Esophagus muscularis mucosa (tissue), 4 donors: ENCODE results near the gene RGS1. TPM values are rescaled to one million over a fixed set of nuclear protein-coding genes. Genes with fewer than 3 reads are reported as not detected.
A peak's percentile ranks its signal among the peaks of the same experiment; 100 is the strongest.
"Not testable (repeated sequence)": the region's sequence is repeated elsewhere in the genome, so short reads cannot be mapped to it uniquely, and the experiment has no call there.

Experiments
- DNase-seq: peaks from one replicate; pipeline ENCODE4 v3.0.0-alpha.2; 2017; ENCODE audit errors: extremely low spot score
- H3K27ac ChIP-seq, 4 donors: fragments of 200-600 bp; sonication (generic); replicated peaks in 1 of 4; 1 replicate in 3 of 4; 2 replicates in 1 of 4; pipeline ENCODE4 v1.5.1; 2016 to 2019; ENCODE audit warnings: mild to moderate bottlenecking in 1 of 4
- H3K27me3 ChIP-seq, 4 donors: fragments of 200-600 bp; sonication (generic); one replicate each; pipeline versions ENCODE4 v1.5.1 to v1.6.0; 2016 to 2019
- H3K36me3 ChIP-seq, 4 donors: fragments of 200-600 bp; sonication (generic); one replicate each; pipeline ENCODE4 v1.5.1; 2016 to 2019
- H3K4me1 ChIP-seq, 4 donors: fragments of 200-600 bp; sonication (generic); one replicate each; pipeline ENCODE4 v1.5.1; 2016 to 2019
- H3K4me3 ChIP-seq, 4 donors: fragments of 200-600 bp; sonication (generic); 1 replicate in 2 of 4; 2 replicates in 2 of 4; pipeline ENCODE4 v1.5.1; 2016 to 2019; ENCODE audit warnings: mild to moderate bottlenecking in 4 of 4, moderate library complexity in 1 of 4
- H3K9me3 ChIP-seq, 4 donors: fragments of 200-600 bp; sonication (generic); 1 replicate in 3 of 4; 2 replicates in 1 of 4; pipeline ENCODE4 v1.5.1; 2016 to 2019
- CTCF ChIP-seq, 3 experiments: fragments of 200-600 bp in 2 of 3; fragments of 450-650 bp in 1 of 3; sonication (generic) in 2 of 3; IDR thresholded peaks; one replicate each; pipeline ENCODE4 v1.5.1; 2017 to 2019; ENCODE audit warnings: antibody characterized with exemption in 3 of 3, mild to moderate bottlenecking in 2 of 3, moderate library complexity in 1 of 3
- EP300 ChIP-seq: sonication (generic); formaldehyde crosslinking; IDR thresholded peaks from one replicate; pipeline ENCODE4 v1.6.1; 2017; ENCODE audit warnings: antibody characterized with exemption
- POLR2A ChIP-seq: fragments of 450-650 bp; IDR thresholded peaks from one replicate; pipeline ENCODE4 v1.6.1; 2017; ENCODE audit warnings: antibody characterized with exemption, moderate library complexity, mild to moderate bottlenecking, low read depth
- POLR2AphosphoS5 ChIP-seq, 2 donors: sonication (generic); formaldehyde crosslinking; IDR thresholded peaks; one replicate each; pipeline ENCODE4 v1.6.1; 2017; ENCODE audit warnings: antibody characterized with exemption in 2 of 2
- WGBS: methylation state at CpG from one replicate; pipeline ENCODE4 v1.1.5; 2018; 5-methylcytosine and 5-hydroxymethylcytosine counted together
- intact Hi-C: fragments of 100-400 bp; cut with DNase I; formaldehyde crosslinking; loops from one replicate; pipeline ENCODE4 v1.15.1; 2023
- total RNA-seq, 4 donors: library from RNA; depleted of rRNA; stranded (reverse); fragments of >200 nt; gene quantifications; one replicate each; pipeline versions ENCODE4 v1.1.0 to v1.2.1, GENCODE V29; 2016

Gene RGS1
- total RNA-seq, 4 donors from 2014 or later: 6.1 to 27.7 (median 12.5) TPM

GRCh38 chr1:192529811-192530210 lies 45.8 kb upstream of the RGS1 start:
- TF ChIP-seq POLR2A (no peak), CTCF (IDR thresholded peaks at IDR 0.05) (no peak), POLR2AphosphoS5 (IDR thresholded peaks at IDR 0.05) (no peak), EP300 (no peak)
- peaks cover 0 to 67% (median 37%) of the 10 kb centered on the region in 4 donors for H3K4me1 ChIP-seq
- peak overlapping the region; percentile 74 to 83 (median 78) for H3K27ac ChIP-seq
- H3K4me3 ChIP-seq: no peak overlapping the region
- intact Hi-C loops: no loop called here
- 94% methylated on average over 1 of the region's 1 CpG for WGBS
- no peak for DNase-seq
- no peaks in the 10 kb centered on the region for H3K36me3 ChIP-seq
- no peaks in the 10 kb centered on the region for H3K9me3 ChIP-seq
- H3K27me3 ChIP-seq: no peaks in the 10 kb centered on the region

- intact Hi-C loops: no loop called here
- Histone ChIP-seq H3K4me1 (peaks cover 0 to 67% (median 38%) of the 10 kb centered on the region in 4 donors), H3K27me3 (no peaks in the 10 kb centered on the region), H3K27ac (peak overlapping the region; percentile 74 to 83 (median 78)), H3K36me3 (no peaks in the 10 kb centered on the region), H3K9me3 (no peaks in the 10 kb centered on the region), H3K4me3 (no peak overlapping the region)
- TF ChIP-seq EP300 (no peak), POLR2AphosphoS5 (IDR thresholded peaks at IDR 0.05) (peak in 1 of 2 donors; percentile 39), CTCF (IDR thresholded peaks at IDR 0.05) (no peak), POLR2A (no peak)
- no peak for DNase-seq
- WGBS: 31% methylated on average over 2 of the region's 2 CpGs
Observed at GRCh38 chr1:192530254-192530653, 45.3 kb upstream of the RGS1 start.

- Histone ChIP-seq H3K27ac (peak overlapping the region; percentile 74 to 83 (median 78)), H3K4me1 (peaks cover 0 to 68% (median 40%) of the 10 kb centered on the region in 4 donors)
- H3K4me3 ChIP-seq, H3K9me3 ChIP-seq, H3K27me3 ChIP-seq, H3K36me3 ChIP-seq, intact Hi-C loops: not testable (repeated sequence)
- TF ChIP-seq EP300 (peak; percentile 92), POLR2AphosphoS5 (IDR thresholded peaks at IDR 0.05) (peak; percentile 86 to 89)
- 46% methylated on average over 6 of the region's 6 CpGs for WGBS
- peak; percentile 93 for DNase-seq
Observed at GRCh38 chr1:192531037-192531703, 44.4 kb upstream of the RGS1 start.

GRCh38 chr1:192534666-192535065 lies 40.9 kb upstream of the RGS1 start:
- intact Hi-C loops: no loop called here
- TF ChIP-seq POLR2A (no peak), EP300 (no peak), CTCF (IDR thresholded peaks at IDR 0.05) (no peak), POLR2AphosphoS5 (IDR thresholded peaks at IDR 0.05) (no peak)
- Histone ChIP-seq H3K4me1 (peaks cover 5 to 57% (median 43%) of the 10 kb centered on the region in 4 donors), H3K27me3 (no peaks in the 10 kb centered on the region), H3K9me3 (no peaks in the 10 kb centered on the region), H3K27ac (peak overlapping the region; percentile 72 to 87 (median 80)), H3K36me3 (no peaks in the 10 kb centered on the region), H3K4me3 (no peak overlapping the region)
- no peak for DNase-seq
- 32% methylated on average over 2 of the region's 2 CpGs for WGBS

GRCh38 chr1:192535916-192536664 lies 39.5 kb upstream of the RGS1 start:
- peak overlapping the region; percentile 72 to 87 (median 80) for H3K27ac ChIP-seq
- H3K4me1 ChIP-seq: peaks cover 9 to 58% (median 44%) of the 10 kb centered on the region in 4 donors
- no peaks in the 10 kb centered on the region for H3K36me3 ChIP-seq
- DNase-seq: no peak
- TF ChIP-seq POLR2A (no peak), POLR2AphosphoS5 (IDR thresholded peaks at IDR 0.05) (no peak), EP300 (no peak), CTCF (IDR thresholded peaks at IDR 0.05) (no peak)
- no peaks in the 10 kb centered on the region for H3K9me3 ChIP-seq
- WGBS: 83% methylated on average over 3 of the region's 3 CpGs
- no peak overlapping the region for H3K4me3 ChIP-seq
- intact Hi-C loops: no loop called here
- no peaks in the 10 kb centered on the region for H3K27me3 ChIP-seq
